Measurements from ENCODE around the gene FMNL2. TPM values are rescaled to one million over a fixed set of nuclear protein-coding genes. Genes with fewer than 3 reads are reported as not detected.

The FMNL2 gene
- total and polyA plus RNA-seq, 2 experiments from 2014 or later: 16.5 to 45.4 TPM

DNA sequence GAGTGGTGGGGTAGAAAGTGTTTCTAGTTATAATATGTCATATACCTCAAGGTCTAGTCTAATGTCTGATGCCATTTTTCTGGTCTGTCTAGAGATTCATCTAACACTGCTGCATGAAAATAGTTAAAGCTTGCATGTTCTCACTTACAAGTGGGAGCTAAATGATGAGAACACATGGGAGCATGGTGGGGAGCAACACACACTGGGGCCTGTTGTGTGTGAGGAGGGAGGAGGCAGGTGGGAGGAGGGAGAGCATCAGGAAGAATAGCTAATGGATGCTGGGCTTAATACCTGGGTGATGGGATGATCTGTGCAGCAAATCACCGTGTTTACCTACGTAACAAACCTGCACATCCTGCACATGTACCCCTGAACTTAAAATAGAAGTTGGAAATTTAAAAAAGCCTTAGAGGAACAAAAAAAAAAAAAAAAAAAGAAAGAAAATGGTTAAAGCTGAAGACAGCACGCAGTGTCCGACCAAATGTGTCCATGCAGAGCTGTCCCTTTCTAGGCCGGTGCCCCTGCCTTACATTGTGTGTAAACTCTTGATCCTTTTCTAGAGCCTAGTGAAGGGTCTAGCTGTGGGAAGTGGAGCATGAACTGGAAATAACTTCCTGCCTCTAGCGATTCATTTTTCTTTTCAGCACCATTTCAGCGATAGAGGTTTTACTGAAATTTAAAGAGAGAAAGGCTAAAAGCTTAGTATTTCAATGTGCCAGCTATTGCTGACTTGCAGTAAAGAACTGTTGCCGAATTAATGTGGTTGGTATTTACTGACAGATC lies 94.0 kb downstream of the FMNL2 start:
- ATAC-seq (no peak; the same call in 2 of the 3 replicates), DNase-seq (ENCODE audit: low spot score) (no peak)
- H3K4me2 ChIP-seq: no peak overlapping the region
- H2AFZ ChIP-seq: no peak overlapping the region
- H4K20me1 ChIP-seq (replicated peaks; ENCODE audit: insufficient read depth): peaks cover 23% of the 10 kb centered on the region; the same call in 1 of the 2 replicates
- H3K27me3 ChIP-seq (ENCODE audit: insufficient read depth): no peaks in the 10 kb centered on the region
- no peak overlapping the region for H3K4me3 Mint-ChIP-seq
- H3K27ac Mint-ChIP-seq: no peak overlapping the region; the same call in 1 of the 2 replicates
- no peaks in the 10 kb centered on the region for H3F3A ChIP-seq (replicated peaks; ENCODE audit: low read depth)
- H3K27me3 Mint-ChIP-seq (ENCODE audit: insufficient read depth, low read depth, poor library complexity): no peaks in the 10 kb centered on the region
- peaks cover 6% of the 10 kb centered on the region; the same call in 1 of the 2 replicates for H3K9me2 ChIP-seq (ENCODE audit: insufficient read depth)
- H3K4me1 ChIP-seq (ENCODE audit: insufficient read depth): peaks cover 63% of the 10 kb centered on the region
- no peaks in the 10 kb centered on the region for H3K36me3 Mint-ChIP-seq (ENCODE audit: low read depth)
- H3K4me1 Mint-ChIP-seq: peaks cover 72% of the 10 kb centered on the region
- H3K9me3 Mint-ChIP-seq: no peaks in the 10 kb centered on the region
- H3K27ac ChIP-seq (ENCODE audit: low read depth): no peak overlapping the region
- no peak for TF ChIP-seq ZNF331 (CRISPR knock-in tag; IDR thresholded peaks at IDR 0.05; ENCODE audit: low read depth)
- no peak for TF ChIP-seq ZNF114 (CRISPR knock-in tag; IDR thresholded peaks at IDR 0.05)
- no peak for TF ChIP-seq NANOG (IDR thresholded peaks at IDR 0.05; ENCODE audit: borderline replicate concordance)
- no peak for TF ChIP-seq EZH2phosphoT487 (IDR thresholded peaks at IDR 0.05; ENCODE audit: unreplicated experiment)
- TF ChIP-seq EZH2 (IDR thresholded peaks at IDR 0.05; ENCODE audit: low read depth, unreplicated experiment): no peak
- no peak for TF ChIP-seq POLR2AphosphoS5 (IDR thresholded peaks at IDR 0.05; ENCODE audit: low read depth)
- no peak for TF ChIP-seq CREB1 (CRISPR knock-in tag; IDR thresholded peaks at IDR 0.05; ENCODE audit: low read depth)
- no peak for TF ChIP-seq ZNF462 (CRISPR knock-in tag; IDR thresholded peaks at IDR 0.05)
- no peak for TF ChIP-seq JUNB (IDR thresholded peaks at IDR 0.05; ENCODE audit: unreplicated experiment)
- TF ChIP-seq, protein P1, sequence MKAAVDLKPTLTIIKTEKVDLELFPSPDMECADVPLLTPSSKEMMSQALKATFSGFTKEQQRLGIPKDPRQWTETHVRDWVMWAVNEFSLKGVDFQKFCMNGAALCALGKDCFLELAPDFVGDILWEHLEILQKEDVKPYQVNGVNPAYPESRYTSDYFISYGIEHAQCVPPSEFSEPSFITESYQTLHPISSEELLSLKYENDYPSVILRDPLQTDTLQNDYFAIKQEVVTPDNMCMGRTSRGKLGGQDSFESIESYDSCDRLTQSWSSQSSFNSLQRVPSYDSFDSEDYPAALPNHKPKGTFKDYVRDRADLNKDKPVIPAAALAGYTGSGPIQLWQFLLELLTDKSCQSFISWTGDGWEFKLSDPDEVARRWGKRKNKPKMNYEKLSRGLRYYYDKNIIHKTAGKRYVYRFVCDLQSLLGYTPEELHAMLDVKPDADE (IDR thresholded peaks at IDR 0.05): no peak
- TF ChIP-seq, protein P2, sequence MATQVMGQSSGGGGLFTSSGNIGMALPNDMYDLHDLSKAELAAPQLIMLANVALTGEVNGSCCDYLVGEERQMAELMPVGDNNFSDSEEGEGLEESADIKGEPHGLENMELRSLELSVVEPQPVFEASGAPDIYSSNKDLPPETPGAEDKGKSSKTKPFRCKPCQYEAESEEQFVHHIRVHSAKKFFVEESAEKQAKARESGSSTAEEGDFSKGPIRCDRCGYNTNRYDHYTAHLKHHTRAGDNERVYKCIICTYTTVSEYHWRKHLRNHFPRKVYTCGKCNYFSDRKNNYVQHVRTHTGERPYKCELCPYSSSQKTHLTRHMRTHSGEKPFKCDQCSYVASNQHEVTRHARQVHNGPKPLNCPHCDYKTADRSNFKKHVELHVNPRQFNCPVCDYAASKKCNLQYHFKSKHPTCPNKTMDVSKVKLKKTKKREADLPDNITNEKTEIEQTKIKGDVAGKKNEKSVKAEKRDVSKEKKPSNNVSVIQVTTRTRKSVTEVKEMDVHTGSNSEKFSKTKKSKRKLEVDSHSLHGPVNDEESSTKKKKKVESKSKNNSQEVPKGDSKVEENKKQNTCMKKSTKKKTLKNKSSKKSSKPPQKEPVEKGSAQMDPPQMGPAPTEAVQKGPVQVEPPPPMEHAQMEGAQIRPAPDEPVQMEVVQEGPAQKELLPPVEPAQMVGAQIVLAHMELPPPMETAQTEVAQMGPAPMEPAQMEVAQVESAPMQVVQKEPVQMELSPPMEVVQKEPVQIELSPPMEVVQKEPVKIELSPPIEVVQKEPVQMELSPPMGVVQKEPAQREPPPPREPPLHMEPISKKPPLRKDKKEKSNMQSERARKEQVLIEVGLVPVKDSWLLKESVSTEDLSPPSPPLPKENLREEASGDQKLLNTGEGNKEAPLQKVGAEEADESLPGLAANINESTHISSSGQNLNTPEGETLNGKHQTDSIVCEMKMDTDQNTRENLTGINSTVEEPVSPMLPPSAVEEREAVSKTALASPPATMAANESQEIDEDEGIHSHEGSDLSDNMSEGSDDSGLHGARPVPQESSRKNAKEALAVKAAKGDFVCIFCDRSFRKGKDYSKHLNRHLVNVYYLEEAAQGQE (IDR thresholded peaks at IDR 0.05; ENCODE audit: unreplicated experiment): no peak
- TF ChIP-seq STAT1 (IDR thresholded peaks at IDR 0.05; ENCODE audit: unreplicated experiment): no peak
- no peak for TF ChIP-seq CTCF (conservative IDR thresholded peaks at IDR 0.05; ENCODE audit: low read depth in 2 of 2)
- H3K79me2 ChIP-seq (replicated peaks; ENCODE audit: insufficient read depth): peaks cover 97% of the 10 kb centered on the region
- no peak overlapping the region for H3K4me3 ChIP-seq
- no peaks in the 10 kb centered on the region for H3K36me3 ChIP-seq (ENCODE audit: insufficient read depth)
